Measurements from ENCODE around the gene SYCN. TPM values are rescaled to one million over a fixed set of nuclear protein-coding genes. Genes with fewer than 3 reads are reported as not detected.

The SYCN gene
- total RNA-seq, 1 donor from 2014 or later: not detected

DNA sequence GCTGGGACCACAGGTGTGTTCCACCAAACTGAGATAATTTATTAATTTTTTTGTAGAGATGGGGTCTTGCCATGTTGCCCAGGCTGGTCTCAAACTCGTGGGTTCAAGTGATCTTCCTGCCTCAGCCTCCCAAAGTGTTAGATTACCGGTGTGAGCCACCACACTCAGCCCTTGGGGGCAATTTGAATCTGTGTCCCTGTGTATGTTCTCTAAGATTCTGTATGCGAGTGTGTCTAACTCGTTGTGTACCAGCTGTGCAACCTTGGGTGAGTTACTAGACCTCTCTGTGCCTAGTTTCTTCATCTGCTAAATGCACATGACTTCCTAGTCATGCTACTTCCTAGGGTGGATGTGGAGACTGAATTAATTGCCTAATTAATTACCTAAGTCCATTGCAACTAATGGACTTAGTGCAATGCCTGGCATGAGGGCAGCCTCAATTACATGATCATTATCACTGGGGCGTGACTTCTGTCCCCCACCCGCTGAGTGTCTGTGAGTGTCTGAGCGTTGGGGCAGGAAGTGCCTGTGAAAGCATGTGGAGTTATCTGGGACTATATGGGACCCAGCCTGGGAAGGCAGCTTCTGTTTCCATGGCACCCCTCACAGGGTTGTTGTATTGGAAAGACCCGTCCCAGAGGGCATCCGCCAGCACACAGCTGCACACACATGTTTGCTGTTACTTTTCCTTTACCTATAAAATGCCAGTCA is 9.1 kb downstream of the SYCN start:
- no peak for DNase-seq (ENCODE audit: low spot score)

DNA sequence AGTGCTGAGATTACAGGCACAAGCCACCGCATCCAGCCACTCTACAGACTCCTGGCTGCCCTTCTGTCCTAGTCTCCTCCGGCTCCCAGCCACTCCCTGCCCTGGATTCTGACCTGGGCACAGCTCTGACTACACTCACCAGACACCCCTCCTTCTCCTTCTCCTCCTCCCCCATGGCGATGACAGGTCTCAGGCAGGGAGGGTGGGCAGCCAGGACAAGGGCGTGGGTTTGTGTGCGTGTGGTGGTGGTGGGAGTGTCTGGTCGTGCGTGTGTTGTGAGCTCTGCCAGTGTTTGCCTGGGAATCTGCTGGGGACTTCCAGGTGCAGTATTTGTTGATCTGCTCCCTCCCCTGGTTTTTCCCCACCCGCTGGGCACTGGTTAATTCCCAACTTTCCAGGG is 10.3 kb downstream of the SYCN start:
- no peak for DNase-seq (ENCODE audit: low spot score)

DNA sequence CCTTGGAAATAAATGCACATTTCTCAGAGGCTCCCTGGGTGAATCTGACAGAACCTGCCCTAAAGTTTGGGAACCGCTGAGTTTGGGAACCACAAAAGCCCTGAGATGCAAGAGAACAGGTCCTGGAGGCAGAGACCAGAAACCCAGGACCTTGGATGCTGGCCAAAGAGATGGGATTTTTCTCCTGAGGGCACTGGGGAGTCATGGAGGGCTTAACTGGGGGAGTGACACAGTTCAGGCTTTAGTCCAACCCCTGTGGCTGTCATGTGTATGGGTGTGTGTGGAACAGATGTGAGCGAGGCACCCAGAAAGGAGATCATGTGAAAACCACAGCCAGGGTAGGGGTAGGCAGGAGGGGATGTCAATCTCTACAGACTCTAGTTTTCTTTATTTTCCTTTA is 11.2 kb downstream of the SYCN start:
- DNase-seq (ENCODE audit: low spot score): no peak

DNA sequence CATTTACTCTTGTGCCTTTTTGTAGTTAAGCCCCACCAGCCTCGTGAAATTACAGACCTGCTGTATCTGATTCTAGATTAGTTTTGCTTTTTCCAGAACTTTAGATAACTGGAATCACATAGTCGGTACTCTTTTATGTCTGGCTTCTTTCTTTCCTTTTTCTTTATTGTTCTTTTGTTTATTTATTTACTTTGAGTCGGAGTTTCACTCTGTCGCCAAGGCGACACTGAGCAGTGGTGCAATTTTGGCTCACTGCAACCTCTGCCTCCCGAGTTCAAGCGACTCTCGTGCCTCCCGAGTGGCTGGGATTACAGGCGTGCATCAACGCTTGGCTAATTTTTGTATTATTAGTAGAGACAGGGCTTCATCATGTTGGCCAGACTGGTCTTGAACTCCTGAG is 13.3 kb downstream of the SYCN start:
- DNase-seq (ENCODE audit: low spot score): no peak

- no peak for DNase-seq (ENCODE audit: low spot score)
Observed at GRCh38 chr19:39188960-39189359, 15.1 kb downstream of the SYCN start.

DNA sequence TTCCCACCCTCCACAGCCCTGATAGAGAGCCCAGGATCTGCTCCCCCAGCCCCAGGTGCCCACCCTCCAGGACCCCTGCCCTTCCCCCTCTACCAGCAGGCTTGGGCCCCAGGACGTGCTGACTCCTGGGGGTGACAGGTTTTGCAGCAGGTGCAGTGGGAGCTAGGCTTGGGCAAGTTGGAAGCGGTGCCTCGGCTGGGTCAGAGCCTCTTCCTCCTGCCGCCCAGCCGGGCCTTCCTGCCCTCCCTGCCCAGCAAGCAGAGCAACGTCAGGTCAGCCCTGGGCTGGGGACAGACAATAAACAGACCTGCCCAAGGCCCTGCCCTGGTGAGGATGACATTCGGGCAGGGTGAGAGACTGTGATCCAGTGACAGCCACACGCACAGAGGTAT is 16.5 kb downstream of the SYCN start:
- no peak for DNase-seq (ENCODE audit: low spot score)

- DNase-seq (ENCODE audit: low spot score): no peak
Observed at GRCh38 chr19:39186391-39186790, 17.7 kb downstream of the SYCN start.

- no peak for DNase-seq (ENCODE audit: low spot score)
Observed at GRCh38 chr19:39183104-39183503, 21.0 kb downstream of the SYCN start.

- DNase-seq (ENCODE audit: low spot score): no peak
Observed at GRCh38 chr19:39182174-39182505, 21.9 kb downstream of the SYCN start.

DNA sequence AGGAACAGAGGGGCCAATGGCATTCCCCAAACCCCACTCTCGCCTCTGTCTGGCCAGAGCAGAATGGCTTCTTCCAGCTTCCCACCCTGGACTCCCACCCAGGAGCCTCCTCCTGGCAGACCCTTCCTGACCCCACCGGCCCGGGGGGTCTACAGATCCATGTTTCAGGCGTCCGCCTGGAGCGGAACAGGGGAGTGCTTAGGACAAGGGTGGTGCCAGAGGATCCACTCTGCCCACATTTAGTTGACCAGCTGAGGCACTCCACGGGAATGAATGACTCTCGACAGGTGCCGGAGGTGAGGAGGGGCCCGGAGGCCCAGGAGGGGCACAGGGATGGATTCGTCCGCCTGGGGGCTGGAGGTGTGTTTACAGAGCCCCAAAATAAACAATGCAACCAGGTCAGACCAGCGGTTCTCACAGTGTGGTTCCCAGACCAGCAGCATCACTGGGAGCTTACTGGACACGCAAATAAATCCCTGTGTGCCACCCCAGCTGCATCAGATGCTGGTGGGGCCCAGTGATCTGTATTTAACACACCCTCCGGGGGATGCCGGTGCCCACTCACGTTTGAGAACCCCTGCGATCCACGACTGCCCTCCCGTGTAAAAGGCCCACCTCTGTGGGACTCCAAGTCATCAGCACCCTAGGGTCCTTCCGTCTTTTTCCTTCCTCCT is 22.4 kb downstream of the SYCN start:
- DNase-seq (ENCODE audit: low spot score): no peak

- no peak for DNase-seq (ENCODE audit: low spot score)
Observed at GRCh38 chr19:39180749-39181148, 23.3 kb downstream of the SYCN start.

DNA sequence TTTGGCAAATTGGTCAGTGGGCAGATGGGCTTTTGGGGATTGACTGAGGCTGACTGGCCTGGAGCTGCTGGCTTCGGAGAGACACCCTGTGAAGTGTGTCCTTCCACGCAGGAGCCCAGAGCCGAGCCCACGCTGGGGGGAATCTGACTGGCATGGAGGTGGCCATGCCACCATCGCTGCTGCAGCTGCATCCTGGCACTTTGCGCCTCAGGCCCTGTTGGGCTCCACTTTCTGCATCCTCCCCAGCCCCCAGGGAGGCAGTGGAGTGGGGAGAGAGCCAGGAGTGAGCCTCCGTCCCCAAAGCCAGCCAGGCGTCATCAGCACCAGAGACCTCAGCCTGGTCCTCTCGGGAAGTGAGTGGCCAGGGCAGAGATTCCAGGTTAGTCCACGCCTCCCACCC is 24.3 kb downstream of the SYCN start:
- no peak for DNase-seq (ENCODE audit: low spot score)

- no peak for DNase-seq (ENCODE audit: low spot score)
Observed at GRCh38 chr19:39178296-39179006, 25.6 kb downstream of the SYCN start.

GRCh38 chr19:39177736-39178135 is 26.3 kb downstream of the SYCN start:
- DNase-seq (ENCODE audit: low spot score): no peak

GRCh38 chr19:39177110-39177699 is 26.9 kb downstream of the SYCN start:
- DNase-seq (ENCODE audit: low spot score): no peak

- DNase-seq (ENCODE audit: low spot score): no peak
Observed at GRCh38 chr19:39175564-39175963, 28.5 kb downstream of the SYCN start.

DNA sequence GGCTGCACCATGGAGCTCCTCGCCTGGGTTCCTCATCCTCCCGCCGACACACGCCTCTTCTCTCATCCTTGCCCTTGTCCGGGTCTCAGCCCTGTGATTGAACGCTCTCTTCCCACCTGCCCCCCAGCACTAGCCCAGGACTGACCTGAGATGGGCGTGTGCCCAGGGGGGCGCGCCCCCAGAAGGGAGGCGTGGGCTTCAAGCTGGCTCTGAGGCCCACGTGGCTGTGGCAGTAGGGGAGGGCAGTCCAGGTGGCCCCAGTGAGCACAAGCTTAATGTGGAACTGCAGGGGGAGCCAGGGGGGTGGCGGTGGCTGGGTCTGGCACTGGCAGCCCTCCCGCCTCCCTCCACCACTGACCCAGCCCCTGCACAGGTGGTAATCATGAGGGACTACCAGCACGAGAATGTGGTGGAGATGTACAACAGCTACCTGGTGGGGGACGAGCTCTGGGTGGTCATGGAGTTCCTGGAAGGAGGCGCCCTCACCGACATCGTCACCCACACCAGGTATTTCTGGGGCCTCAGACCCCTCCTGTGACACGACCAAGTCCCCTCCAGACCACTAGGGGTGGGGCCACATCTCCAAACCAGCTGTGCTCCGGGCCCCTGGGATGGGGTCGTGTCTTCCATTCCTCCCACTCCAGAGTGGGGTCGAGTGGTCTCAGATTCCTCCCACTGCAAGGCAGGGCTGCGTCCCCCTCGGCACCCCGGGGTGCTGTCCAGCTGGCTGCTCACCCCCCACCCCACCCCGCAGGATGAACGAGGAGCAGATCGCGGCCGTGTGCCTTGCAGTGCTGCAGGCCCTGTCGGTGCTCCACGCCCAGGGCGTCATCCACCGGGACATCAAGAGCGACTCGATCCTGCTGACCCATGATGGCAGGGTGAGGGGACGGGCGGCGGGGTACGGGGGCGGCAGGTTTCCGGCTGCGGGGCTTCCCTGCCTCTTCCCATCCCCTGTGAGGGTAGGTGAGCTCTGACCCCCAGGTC is 29.2 kb downstream of the SYCN start:
- no peak for DNase-seq (ENCODE audit: low spot score)

DNA sequence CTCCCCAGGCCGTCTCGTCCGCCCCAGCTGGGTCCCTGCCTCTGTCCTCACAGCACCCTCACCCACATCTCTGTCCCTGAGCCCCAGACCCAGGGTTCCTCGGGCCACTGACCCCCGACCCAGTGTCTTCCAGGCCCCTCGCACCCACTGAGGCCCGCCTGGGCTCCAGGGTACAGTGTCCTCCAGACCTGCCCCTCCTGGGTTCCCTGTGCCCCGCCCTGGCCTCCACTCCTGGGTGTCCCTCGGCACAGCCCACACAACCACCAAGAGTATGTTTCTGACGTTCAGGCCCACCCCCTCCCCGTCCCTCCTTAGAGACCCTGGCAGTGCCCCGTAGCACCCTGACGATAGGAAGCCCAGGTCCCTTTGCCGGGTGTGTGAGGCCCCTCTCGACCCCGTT is 29.9 kb downstream of the SYCN start:
- no peak for DNase-seq (ENCODE audit: low spot score)

- no peak for DNase-seq (ENCODE audit: low spot score)
Observed at GRCh38 chr19:39173502-39173991, 30.5 kb downstream of the SYCN start.

GRCh38 chr19:39172700-39173501 is 31.2 kb downstream of the SYCN start:
- no peak for DNase-seq (ENCODE audit: low spot score)
